GM12865 (cell line): ENCODE measurements around the gene RAP1GAP2.
A peak's percentile ranks its signal among the peaks of the same experiment; 100 is the strongest.

ENCODE experiments used
- DNase-seq: peaks from one replicate; pipeline ENCODE4 v3.0.0; 2010; ENCODE audit warnings: low read depth
- H3K4me3 ChIP-seq: 2 replicates; pipeline ENCODE4 v1.5.1; 2011; ENCODE audit warnings: mild to moderate bottlenecking, low read depth, low read length, control low read depth
- TF ChIP-seq, protein P1 (sequence below): IDR thresholded peaks from 2 replicates; pipeline ENCODE4 v1.5.1; 2011; ENCODE audit warnings: low read length, control low read depth, low read depth, inconsistent platforms; ENCODE audit not compliant: insufficient read depth; ENCODE audit errors: missing control alignments

RAP1GAP2 gene

DNA sequence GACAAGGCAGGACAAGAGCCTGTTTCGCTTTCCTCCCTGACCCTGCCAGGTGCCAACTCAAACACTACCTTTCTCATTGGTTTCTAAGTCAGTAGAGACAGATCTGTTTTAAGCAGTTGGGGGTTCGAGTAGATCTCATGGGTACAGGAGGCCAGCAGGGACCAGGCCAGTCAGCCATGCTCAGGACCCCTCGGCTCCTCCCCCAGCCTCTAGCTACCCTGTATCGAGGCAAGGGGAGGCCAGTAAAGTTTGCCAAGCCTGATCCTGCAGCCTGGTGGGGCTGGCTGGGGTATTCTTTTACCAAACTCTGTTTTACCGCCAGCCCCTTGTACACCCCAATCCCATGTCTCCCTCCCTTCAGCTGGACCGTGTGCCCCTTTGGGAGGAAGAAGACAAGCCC is 240.6 kb downstream of the RAP1GAP2 start:
- DNase-seq, result no peak
- TF ChIP-seq, protein P1, sequence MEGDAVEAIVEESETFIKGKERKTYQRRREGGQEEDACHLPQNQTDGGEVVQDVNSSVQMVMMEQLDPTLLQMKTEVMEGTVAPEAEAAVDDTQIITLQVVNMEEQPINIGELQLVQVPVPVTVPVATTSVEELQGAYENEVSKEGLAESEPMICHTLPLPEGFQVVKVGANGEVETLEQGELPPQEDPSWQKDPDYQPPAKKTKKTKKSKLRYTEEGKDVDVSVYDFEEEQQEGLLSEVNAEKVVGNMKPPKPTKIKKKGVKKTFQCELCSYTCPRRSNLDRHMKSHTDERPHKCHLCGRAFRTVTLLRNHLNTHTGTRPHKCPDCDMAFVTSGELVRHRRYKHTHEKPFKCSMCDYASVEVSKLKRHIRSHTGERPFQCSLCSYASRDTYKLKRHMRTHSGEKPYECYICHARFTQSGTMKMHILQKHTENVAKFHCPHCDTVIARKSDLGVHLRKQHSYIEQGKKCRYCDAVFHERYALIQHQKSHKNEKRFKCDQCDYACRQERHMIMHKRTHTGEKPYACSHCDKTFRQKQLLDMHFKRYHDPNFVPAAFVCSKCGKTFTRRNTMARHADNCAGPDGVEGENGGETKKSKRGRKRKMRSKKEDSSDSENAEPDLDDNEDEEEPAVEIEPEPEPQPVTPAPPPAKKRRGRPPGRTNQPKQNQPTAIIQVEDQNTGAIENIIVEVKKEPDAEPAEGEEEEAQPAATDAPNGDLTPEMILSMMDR, result no peak
- no peak overlapping the region for H3K4me3 ChIP-seq

- TF ChIP-seq, protein P1, result no peak
- peak; percentile 12 for DNase-seq
- no peak overlapping the region for H3K4me3 ChIP-seq
Measured at GRCh38 chr17:3037259-3037658, 241.0 kb downstream of the RAP1GAP2 start.

DNA sequence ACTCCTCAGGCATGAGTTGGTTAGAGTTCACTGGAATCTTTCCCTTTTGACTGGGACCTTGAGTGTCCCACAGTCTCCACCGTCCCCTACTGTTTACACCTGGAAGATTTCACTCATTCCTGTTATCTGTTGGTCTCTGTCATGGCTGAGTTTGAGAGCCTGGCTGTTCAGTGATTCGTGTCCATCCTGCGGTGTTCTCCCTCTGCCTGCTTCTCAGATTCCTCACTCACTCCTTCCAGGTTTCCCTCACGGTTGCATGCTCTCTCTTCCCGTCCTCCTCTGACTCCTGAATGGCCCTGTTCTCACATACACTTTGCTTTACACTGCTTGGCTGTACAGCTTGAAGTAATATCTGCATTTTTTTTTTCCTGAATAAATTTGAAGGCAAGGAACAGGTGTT is 242.7 kb downstream of the RAP1GAP2 start:
- DNase-seq, result no peak
- H3K4me3 ChIP-seq, result no peak overlapping the region
- TF ChIP-seq, protein P1, result no peak

DNA sequence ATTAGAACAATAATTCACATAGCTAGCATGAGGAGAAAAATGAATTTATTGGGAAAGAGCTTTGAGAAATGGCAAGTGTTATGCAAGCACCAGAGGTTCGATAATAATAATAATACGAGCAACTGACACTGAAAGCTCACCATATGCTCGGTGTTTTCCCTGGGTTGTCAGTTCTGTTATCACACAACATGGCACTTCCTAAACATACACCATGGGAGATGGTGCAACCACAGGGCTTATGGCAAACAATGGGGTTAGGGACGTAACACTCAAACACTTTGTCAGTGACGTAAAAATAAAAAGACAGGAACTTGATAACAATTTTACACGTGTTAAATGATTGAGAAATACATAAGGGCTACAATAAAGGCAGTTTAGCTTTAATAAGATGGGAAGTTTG is 243.5 kb downstream of the RAP1GAP2 start:
- TF ChIP-seq, protein P1, result no peak
- H3K4me3 ChIP-seq, result no peak overlapping the region
- DNase-seq, result no peak

- TF ChIP-seq, protein P1, result no peak
- H3K4me3 ChIP-seq, result no peak overlapping the region
- DNase-seq, result no peak
Measured at GRCh38 chr17:3040882-3041281, 244.6 kb downstream of the RAP1GAP2 start.

DNA sequence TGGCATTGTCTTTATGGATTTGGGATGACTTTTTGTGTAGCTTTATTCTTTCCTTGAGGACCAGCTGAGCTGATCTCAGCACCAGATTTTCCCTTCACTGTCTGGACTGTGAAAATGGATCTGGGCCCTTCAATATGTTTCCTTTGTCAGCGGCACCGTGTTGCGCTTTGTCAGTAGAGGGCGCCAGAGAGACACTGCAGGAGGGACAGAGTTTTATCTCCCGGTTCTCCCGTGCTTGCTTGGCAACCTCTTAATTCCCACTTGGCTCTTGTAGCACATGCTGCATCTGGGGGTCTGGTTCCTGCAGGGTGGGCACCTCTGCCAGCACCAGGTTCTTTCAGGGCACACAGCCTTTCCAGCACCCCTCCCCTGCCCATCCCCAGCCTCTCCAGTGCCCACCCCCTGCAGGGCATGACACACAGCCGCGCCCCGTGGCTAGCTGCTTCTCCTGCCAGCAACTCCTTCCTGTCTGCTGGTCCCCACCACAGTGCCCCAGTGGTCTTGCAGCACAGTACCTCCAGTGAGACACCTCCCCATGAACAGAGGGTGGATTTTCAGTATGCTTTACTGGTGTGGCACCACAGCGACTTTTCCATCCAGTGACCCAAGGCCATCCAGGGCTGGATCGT is 247.6 kb downstream of the RAP1GAP2 start:
- TF ChIP-seq, protein P1, result peak; percentile 37
- no peak overlapping the region for H3K4me3 ChIP-seq
- peak; percentile 31 for DNase-seq

GRCh38 chr17:3046753-3047152 is 250.5 kb downstream of the RAP1GAP2 start:
- TF ChIP-seq, protein P1, result no peak
- no peak for DNase-seq

More at GRCh38 chr17:3046753-3047152, 250.5 kb downstream of the RAP1GAP2 start:
- H3K4me3 ChIP-seq, result no peak overlapping the region
